T-cell (primary cell): Measurements from ENCODE around the gene ACOT6. TPM values are rescaled to one million over a fixed set of nuclear protein-coding genes. Genes with fewer than 3 reads are reported as not detected.
"Not testable (repeated sequence)": the region's sequence is repeated elsewhere in the genome, so short reads cannot be mapped to it uniquely, and the experiment has no call there.

Experiments used
- ATAC-seq, 4 experiments: fragments of 200-7000 bp in 3 of 4; fragments of 150-1000 bp in 1 of 4; cut with Tn5 transposase; replicated peaks in 1 of 4; 1 replicate in 3 of 4; 2 replicates in 1 of 4; pipeline ENCODE4 v1.10.0; 2021; ENCODE audit warnings: moderate library complexity in 3 of 4, mild to moderate bottlenecking in 2 of 4, moderate number of reproducible peaks in 1 of 4
- CTCF ChIA-PET, 2 donors: fragments of 300-600 bp; sonication (Branson Sonifier 250); formaldehyde crosslinking; loops; one replicate each; lab custom pipeline; 2022; ENCODE audit warnings: antibody characterized with exemption in 2 of 2; lab: Charles Lee
- POLR2A ChIA-PET, 2 donors: fragments of 300-600 bp; sonication (Branson Sonifier 250); formaldehyde crosslinking; loops; one replicate each; lab custom pipeline; 2022; ENCODE audit warnings: antibody characterized with exemption in 2 of 2; lab: Charles Lee
- DNase-seq, 35 experiments: peaks; one replicate each; pipeline versions ENCODE4 v3.0.0 to v3.0.0-alpha.2; 2013 to 2023
- H3K27ac ChIP-seq: one replicate; pipeline ENCODE4 v1.5.1; 2013; ENCODE audit warnings: low read length
- H3K27me3 ChIP-seq, 2 experiments: replicated peaks in 1 of 2; 1 replicate in 1 of 2; 2 replicates in 1 of 2; pipeline versions ENCODE4 v1.6.1 to v1.7.0; 2013; ENCODE audit warnings: low read length in 1 of 2, mixed read lengths in 1 of 2; ENCODE audit not compliant: control insufficient read depth in 2 of 2, insufficient read depth in 2 of 2; ENCODE audit errors: extremely low read depth in 1 of 2
- H3K36me3 ChIP-seq, 2 donors: 1 replicate in 1 of 2; 2 replicates in 1 of 2; pipeline versions ENCODE4 v1.6.1 to v1.7.0; 2013; ENCODE audit warnings: low read length in 1 of 2; ENCODE audit not compliant: control insufficient read depth in 2 of 2, insufficient read depth in 1 of 2; ENCODE audit errors: extremely low read depth in 1 of 2
- H3K4me1 ChIP-seq, 2 experiments: 1 replicate in 1 of 2; 2 replicates in 1 of 2; pipeline versions ENCODE4 v1.6.1 to v1.7.0; 2013; ENCODE audit warnings: low read length in 2 of 2, mixed read lengths in 1 of 2; ENCODE audit not compliant: insufficient read depth in 2 of 2, control insufficient read depth in 1 of 2; ENCODE audit errors: extremely low read depth in 1 of 2
- H3K4me3 ChIP-seq, 2 donors: 1 replicate in 1 of 2; 2 replicates in 1 of 2; pipeline versions ENCODE4 v1.5.1 to v1.7.0; 2013; ENCODE audit warnings: mild to moderate bottlenecking in 2 of 2, low read length in 1 of 2, moderate library complexity in 1 of 2; ENCODE audit not compliant: control insufficient read depth in 1 of 2; ENCODE audit errors: extremely low read depth in 1 of 2
- H3K9me3 ChIP-seq: 2 replicates; pipeline ENCODE4 v1.7.0; 2013
- H3K27ac Mint-ChIP-seq, 2 donors: one replicate each; pipeline ENCODE4 v1.8.0; 2020 to 2021; ENCODE audit warnings: mild to moderate bottlenecking in 2 of 2, mixed read lengths in 2 of 2
- H3K27me3 Mint-ChIP-seq, 2 donors: one replicate each; pipeline ENCODE4 v1.8.0; 2021 to 2022; ENCODE audit warnings: mixed read lengths in 2 of 2
- H3K36me3 Mint-ChIP-seq: one replicate; pipeline ENCODE4 v1.8.0; 2021; ENCODE audit warnings: mixed read lengths
- H3K4me1 Mint-ChIP-seq, 3 donors: one replicate each; pipeline ENCODE4 v1.8.0; 2020 to 2022; ENCODE audit warnings: mixed read lengths in 3 of 3, mild to moderate bottlenecking in 1 of 3
- H3K4me3 Mint-ChIP-seq, 3 donors: one replicate each; pipeline ENCODE4 v1.8.0; 2020 to 2022; ENCODE audit warnings: mild to moderate bottlenecking in 3 of 3, mixed read lengths in 3 of 3, moderate library complexity in 3 of 3
- H3K9me3 Mint-ChIP-seq, 3 donors: one replicate each; pipeline ENCODE4 v1.8.0; 2020 to 2022; ENCODE audit warnings: mixed read lengths in 3 of 3
- WGBS: methylation state at CpG from one replicate; pipeline ENCODE4 v1.1.5; 2013; ENCODE audit warnings: missing lambda C conversion rate; ENCODE audit not compliant: insufficient coverage; 5-methylcytosine and 5-hydroxymethylcytosine counted together
- total RNA-seq, 35 experiments: library from RNA in 6 of 35; stranded (reverse) in 6 of 35; fragments of 120-200 nt in 1 of 35; gene quantifications; one replicate each; pipeline versions ENCODE4 v1.2.1 to v1.2.4 and lab custom pipeline; 2013 to 2026

Gene ACOT6
- total RNA-seq, 5 donors from 2014 or later (not counting 1 experiment from before 2014, with no cell fraction given), result not detected

- WGBS, result 9% methylated on average over 36 of the region's 44 CpGs
- Mint-ChIP-seq H3K27ac (peak overlapping the region in 1 of 2 donors; percentile 17), H3K27me3 (peaks cover 10 to 15% of the 10 kb centered on the region in 2 donors)
Observed at GRCh38 chr14:73633116-73634010, 21.0 kb downstream of the ACOT6 start.

DNA sequence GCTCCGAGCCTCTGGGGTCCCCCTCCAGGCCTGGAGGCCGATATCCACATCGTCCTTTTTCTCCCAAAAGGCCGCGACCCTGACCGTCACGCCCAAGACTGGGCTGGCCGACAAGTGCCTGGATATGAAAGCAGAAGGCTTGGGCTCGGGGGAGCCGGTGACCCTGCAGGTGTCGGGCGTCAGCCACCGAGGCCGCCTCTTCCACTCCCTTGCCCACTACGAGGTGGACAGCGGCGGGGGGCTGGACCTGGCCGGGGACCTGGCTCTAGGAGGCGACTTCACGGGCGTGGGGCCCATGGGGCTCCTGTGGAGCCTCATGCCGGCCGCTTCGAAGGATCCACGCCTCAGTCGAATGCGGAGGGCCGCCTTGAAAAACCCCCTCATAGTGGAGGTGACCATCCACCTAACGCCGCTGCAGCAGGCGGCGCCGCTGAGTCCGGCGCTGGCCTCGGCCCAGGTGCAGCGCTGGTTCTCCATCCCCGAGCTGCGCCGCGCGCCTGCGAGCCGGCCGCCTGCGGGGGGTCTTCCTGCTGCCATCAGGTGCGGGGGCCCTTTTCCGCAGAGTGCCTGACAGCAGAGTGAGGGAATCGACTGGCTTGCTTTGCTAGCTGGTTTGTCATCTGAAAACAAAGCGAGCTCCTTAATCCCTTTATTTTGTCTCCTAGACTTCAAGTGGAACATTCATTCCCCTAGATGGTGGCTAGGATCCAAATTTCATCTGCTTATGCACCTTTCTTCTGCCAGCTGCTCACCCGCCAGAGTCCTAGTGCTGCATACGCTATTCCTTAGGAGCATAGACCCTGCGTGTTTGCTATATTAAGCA lies 21.9 kb downstream of the ACOT6 start:
- peaks cover 5 to 10% (median 7%) of the 10 kb centered on the region in 3 donors for H3K4me1 Mint-ChIP-seq
- no peaks in the 10 kb centered on the region for H3K36me3 Mint-ChIP-seq
- peaks cover 7 to 15% of the 10 kb centered on the region in 2 donors for H3K27me3 Mint-ChIP-seq
- DNase-seq, result peak in 1 of 35 experiments; percentile 2
- H3K27me3 ChIP-seq, result peaks cover 0 to 27% of the 10 kb centered on the region in 2 experiments
- H3K4me1 ChIP-seq, result peaks cover 0 to 12% of the 10 kb centered on the region in 2 experiments
- no peak overlapping the region for H3K27ac Mint-ChIP-seq
- WGBS, result 22% methylated on average over 41 of the region's 53 CpGs
- POLR2A ChIA-PET, result no interaction called here
- CTCF ChIA-PET, result interaction anchor here (0.5 to 1.4 kb wide), 6 partner anchors 22 to 975 kb away, joined by 3 to 8 read pairs (median 5); partner anchors contain the start of genes ACOT2 (in 1 of the 2) and ACOT6 (in 1 of the 2)
- no peak overlapping the region for H3K27ac ChIP-seq
- no peaks in the 10 kb centered on the region for H3K9me3 Mint-ChIP-seq
- no peaks in the 10 kb centered on the region for H3K36me3 ChIP-seq
- H3K4me3 Mint-ChIP-seq, result peak overlapping the region; percentile 74 to 76 (median 76)
- no peaks in the 10 kb centered on the region for H3K9me3 ChIP-seq
- ATAC-seq, result peak; percentile 6 to 24 (median 20)
- H3K4me3 ChIP-seq, result peak overlapping the region; percentile 61 to 67

More at GRCh38 chr14:73633116-73634010, 21.0 kb downstream of the ACOT6 start:
- ATAC-seq, result peak; percentile 80 to 90 (median 85)
- Histone ChIP-seq H3K36me3 (no peaks in the 10 kb centered on the region), H3K4me3 (peak overlapping the region; percentile 61 to 67), H3K9me3 (no peaks in the 10 kb centered on the region), H3K27me3 (peaks cover 0 to 27% of the 10 kb centered on the region in 2 experiments), H3K4me1 (peaks cover 0 to 12% of the 10 kb centered on the region in 2 experiments), H3K27ac (no peak overlapping the region)
- ChIA-PET CTCF (interaction anchor here (0.5 to 1.4 kb wide), 11 partner anchors 11 to 976 kb away, joined by 3 to 14 read pairs (median 3); partner anchors contain the start of genes ACOT2 (in 1 of the 2) and ACOT6 (in 1 of the 2)), POLR2A (interaction anchor here in 1 of 2 donors (0.6 kb wide), 1 partner anchor 216 kb away, joined by 3 read pairs; no protein-coding TSS in a partner anchor)
- peaks cover 4 to 6% (median 5%) of the 10 kb centered on the region in 3 donors for H3K4me1 Mint-ChIP-seq
- H3K9me3 Mint-ChIP-seq, result no peaks in the 10 kb centered on the region
- H3K4me3 Mint-ChIP-seq, result peak overlapping the region; percentile 74 to 76 (median 76)
- peak in 34 of 35 experiments; percentile 7 to 77 (median 40) for DNase-seq
- no peaks in the 10 kb centered on the region for H3K36me3 Mint-ChIP-seq

GRCh38 chr14:73636355-73636754 lies 24.0 kb downstream of the ACOT6 start:
- peaks cover 4 to 13% of the 10 kb centered on the region in 2 donors for H3K27me3 Mint-ChIP-seq
- H3K4me3 Mint-ChIP-seq, H3K27ac Mint-ChIP-seq, H3K36me3 Mint-ChIP-seq, DNase-seq, H3K4me3 ChIP-seq, POLR2A ChIA-PET, H3K27ac ChIP-seq, ATAC-seq, H3K9me3 ChIP-seq, H3K36me3 ChIP-seq, H3K9me3 Mint-ChIP-seq: not testable (repeated sequence)
- Histone ChIP-seq H3K4me1 (peaks cover 0 to 12% of the 10 kb centered on the region in 2 experiments), H3K27me3 (peaks cover 0 to 25% of the 10 kb centered on the region in 2 experiments)
- CTCF ChIA-PET, result interaction anchor here in 1 of 2 donors (0.5 kb wide), 1 partner anchor 8 kb away, joined by 3 read pairs; the partner anchor contains the start of gene DNAL1
- WGBS, result 92% methylated on average over 5 of the region's 10 CpGs
- peaks cover 5 to 13% (median 8%) of the 10 kb centered on the region in 3 donors for H3K4me1 Mint-ChIP-seq

GRCh38 chr14:73637830-73638229 lies 25.5 kb downstream of the ACOT6 start:
- DNase-seq (no peak), ATAC-seq (no peak)
- Histone ChIP-seq H3K9me3 (no peaks in the 10 kb centered on the region), H3K4me1 (peaks cover 0 to 12% of the 10 kb centered on the region in 2 experiments), H3K27me3 (peaks cover 0 to 21% of the 10 kb centered on the region in 2 experiments), H3K4me3 (no peak overlapping the region), H3K36me3 (no peaks in the 10 kb centered on the region), H3K27ac (no peak overlapping the region)
- 92% methylated on average over 4 of the region's 5 CpGs for WGBS
- Mint-ChIP-seq H3K27ac (no peak overlapping the region), H3K4me3 (no peak overlapping the region), H3K36me3 (no peaks in the 10 kb centered on the region), H3K4me1 (peaks cover 5 to 13% (median 8%) of the 10 kb centered on the region in 3 donors), H3K27me3 (peaks cover 4 to 13% of the 10 kb centered on the region in 2 donors), H3K9me3 (no peaks in the 10 kb centered on the region)
- POLR2A ChIA-PET, result no interaction called here
- CTCF ChIA-PET, result interaction anchor here in 1 of 2 donors (0.6 to 0.7 kb wide), 2 partner anchors 69 to 797 kb away, joined by 3 read pairs; partner anchors contain the start of gene ACOT2

- Histone ChIP-seq H3K27ac (no peak overlapping the region), H3K4me3 (no peak overlapping the region), H3K4me1 (peaks cover 3 to 11% of the 10 kb centered on the region in 2 experiments), H3K36me3 (no peaks in the 10 kb centered on the region), H3K9me3 (no peaks in the 10 kb centered on the region), H3K27me3 (no peaks in the 10 kb centered on the region)
- no peak for ATAC-seq
- no peak overlapping the region for H3K27ac Mint-ChIP-seq
- H3K9me3 Mint-ChIP-seq, result no peaks in the 10 kb centered on the region
- POLR2A ChIA-PET, result no interaction called here
- CTCF ChIA-PET, result interaction anchor here in 1 of 2 donors (1.1 kb wide), 1 partner anchor 11 kb away, joined by 5 read pairs; no protein-coding TSS in a partner anchor
- H3K27me3 Mint-ChIP-seq, result no peaks in the 10 kb centered on the region
- H3K4me3 Mint-ChIP-seq, result no peak overlapping the region
- DNase-seq, result peak in 3 of 35 experiments; percentile 9 to 22 (median 13)
- 40% methylated on average over 1 of the region's 5 CpGs for WGBS
- peaks cover 15 to 23% (median 20%) of the 10 kb centered on the region in 3 donors for H3K4me1 Mint-ChIP-seq
- H3K36me3 Mint-ChIP-seq, result no peaks in the 10 kb centered on the region
Observed at GRCh38 chr14:73640796-73641365, 28.6 kb downstream of the ACOT6 start.
